OCI-LY3 (cell line): ENCODE results near the gene ODAPH.

Experiments used
- EZH2phosphoT487 ChIP-seq: fragments of 200-600 bp; shearing (Covaris generic); IDR thresholded peaks from 2 replicates; pipeline ENCODE4 v1.6.1; 2018; ENCODE audit warnings: antibody characterized with exemption, mixed run types, low read depth
- TF ChIP-seq, protein P1 (sequence below): fragments of 200-600, 300-600 bp; sonication (generic); IDR thresholded peaks from 2 replicates; pipeline ENCODE4 v1.5.1; 2014; ENCODE audit warnings: antibody characterized with exemption, low read length, low read depth

DNA sequence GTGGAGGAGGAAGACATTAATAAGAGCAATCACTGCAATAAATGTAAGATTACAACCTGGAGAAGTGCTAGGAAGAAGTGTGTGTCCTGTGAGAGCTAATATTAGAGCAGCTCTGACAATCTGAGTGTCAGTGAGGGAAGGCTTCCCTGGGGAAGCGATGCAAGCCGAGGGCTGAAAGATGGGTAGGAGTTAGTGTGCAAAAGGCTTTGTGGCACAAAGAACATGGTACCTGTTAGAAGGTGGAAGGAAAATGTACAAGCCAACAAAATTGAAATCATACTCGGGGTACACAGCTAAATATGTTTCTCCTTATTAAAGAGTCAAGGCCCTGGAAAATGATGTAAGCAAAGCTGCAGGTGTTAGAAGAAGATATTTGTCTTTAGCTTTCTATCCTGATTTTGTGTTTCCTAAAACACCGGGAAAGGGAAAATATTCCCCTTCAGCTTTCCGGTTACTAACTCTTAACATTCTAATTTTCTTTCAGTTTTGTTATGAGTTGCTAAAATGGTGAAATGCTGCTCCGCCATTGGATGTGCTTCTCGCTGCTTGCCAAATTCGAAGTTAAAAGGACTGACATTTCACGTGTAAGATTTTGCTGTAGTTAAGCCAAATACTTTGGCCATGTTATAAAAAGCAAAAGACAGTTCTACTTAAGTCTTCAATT lies 40.8 kb upstream of the ODAPH start:
- TF ChIP-seq, protein P1, sequence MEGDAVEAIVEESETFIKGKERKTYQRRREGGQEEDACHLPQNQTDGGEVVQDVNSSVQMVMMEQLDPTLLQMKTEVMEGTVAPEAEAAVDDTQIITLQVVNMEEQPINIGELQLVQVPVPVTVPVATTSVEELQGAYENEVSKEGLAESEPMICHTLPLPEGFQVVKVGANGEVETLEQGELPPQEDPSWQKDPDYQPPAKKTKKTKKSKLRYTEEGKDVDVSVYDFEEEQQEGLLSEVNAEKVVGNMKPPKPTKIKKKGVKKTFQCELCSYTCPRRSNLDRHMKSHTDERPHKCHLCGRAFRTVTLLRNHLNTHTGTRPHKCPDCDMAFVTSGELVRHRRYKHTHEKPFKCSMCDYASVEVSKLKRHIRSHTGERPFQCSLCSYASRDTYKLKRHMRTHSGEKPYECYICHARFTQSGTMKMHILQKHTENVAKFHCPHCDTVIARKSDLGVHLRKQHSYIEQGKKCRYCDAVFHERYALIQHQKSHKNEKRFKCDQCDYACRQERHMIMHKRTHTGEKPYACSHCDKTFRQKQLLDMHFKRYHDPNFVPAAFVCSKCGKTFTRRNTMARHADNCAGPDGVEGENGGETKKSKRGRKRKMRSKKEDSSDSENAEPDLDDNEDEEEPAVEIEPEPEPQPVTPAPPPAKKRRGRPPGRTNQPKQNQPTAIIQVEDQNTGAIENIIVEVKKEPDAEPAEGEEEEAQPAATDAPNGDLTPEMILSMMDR: no peak
- TF ChIP-seq EZH2phosphoT487: no peak
